Stimulated activated CD4-positive, alpha-beta T cell treated with anti-CD3 and anti-CD28 coated beads, TNF-alpha, amount 100 ng/mL, for 48 hours (primary cell): Measurements from ENCODE around the gene NARF.
A peak's percentile ranks its signal among the peaks of the same experiment; 100 is the strongest.
"Not testable (repeated sequence)": the region's sequence is repeated elsewhere in the genome, so short reads cannot be mapped to it uniquely, and the experiment has no call there.

Experiments
- DNase-seq, 3 donors: peaks; one replicate each; pipeline ENCODE4 v3.0.0-alpha.2; 2020; ENCODE audit warnings: low read depth in 3 of 3

NARF gene

DNA sequence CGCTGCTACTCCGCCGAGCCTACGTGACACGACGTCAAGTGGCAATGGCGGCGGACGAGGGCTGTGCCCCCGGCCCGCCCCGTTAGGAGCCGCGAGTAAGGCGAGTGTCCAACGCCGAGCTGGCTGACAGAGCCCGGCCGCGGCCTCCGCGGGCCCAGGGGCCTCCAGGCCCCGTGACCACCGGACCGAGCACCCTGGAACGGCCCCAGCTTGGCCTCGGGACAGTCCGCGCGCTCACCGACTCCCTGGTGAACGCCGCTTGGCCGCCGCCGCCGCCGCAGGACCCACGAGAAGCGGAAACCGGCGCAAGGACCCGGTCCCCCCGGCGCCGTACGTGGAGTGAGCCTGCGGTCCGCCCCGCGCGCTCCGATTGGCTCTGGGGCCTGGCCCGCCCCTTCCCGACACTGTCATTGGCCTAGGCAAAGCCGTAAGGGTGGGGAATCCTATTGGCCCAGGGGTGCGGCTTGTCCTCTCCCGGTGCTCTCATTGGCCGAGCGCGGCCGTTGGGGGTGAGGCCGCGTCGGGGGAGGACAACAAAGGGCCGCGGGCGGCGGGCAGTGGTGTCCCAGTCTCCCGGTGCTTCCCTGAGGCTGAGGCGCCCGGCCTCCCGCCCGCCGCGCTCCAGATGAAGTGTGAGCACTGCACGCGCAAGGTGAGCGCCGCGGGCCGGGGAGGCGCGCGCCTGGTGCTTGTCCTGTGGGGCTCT, at the start of gene NARF:
Gene NARF, plus strand, starts transcription at position 563 of the 706 bp plus-strand sequence. Its CDS starts 63 bp downstream, at position 626.
- peak; percentile 90 to 96 (median 95) for DNase-seq

DNA sequence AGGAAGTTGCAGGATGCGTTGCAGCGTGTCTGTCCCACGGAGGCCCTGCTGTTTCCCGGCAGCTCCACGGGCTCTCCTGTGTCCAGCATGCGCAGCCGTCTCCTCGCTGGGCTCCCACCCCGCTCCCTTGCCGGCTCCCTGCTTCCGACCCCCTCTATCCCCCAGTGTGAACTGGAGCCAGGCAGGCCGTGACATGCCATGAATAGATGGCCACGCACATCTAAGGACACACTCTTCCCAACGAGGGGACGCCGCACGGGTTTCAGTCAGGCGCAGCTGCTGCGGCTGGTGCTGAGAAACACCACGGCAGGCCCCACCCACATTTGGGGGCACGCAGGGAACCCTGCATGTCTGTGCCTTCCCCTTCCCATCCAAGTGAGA, 49.6 kb upstream of the NARF start:
- DNase-seq, result no peak

GRCh38 chr17:82410014-82410716, 48.4 kb upstream of the NARF start:
- DNase-seq, result no peak

DNA sequence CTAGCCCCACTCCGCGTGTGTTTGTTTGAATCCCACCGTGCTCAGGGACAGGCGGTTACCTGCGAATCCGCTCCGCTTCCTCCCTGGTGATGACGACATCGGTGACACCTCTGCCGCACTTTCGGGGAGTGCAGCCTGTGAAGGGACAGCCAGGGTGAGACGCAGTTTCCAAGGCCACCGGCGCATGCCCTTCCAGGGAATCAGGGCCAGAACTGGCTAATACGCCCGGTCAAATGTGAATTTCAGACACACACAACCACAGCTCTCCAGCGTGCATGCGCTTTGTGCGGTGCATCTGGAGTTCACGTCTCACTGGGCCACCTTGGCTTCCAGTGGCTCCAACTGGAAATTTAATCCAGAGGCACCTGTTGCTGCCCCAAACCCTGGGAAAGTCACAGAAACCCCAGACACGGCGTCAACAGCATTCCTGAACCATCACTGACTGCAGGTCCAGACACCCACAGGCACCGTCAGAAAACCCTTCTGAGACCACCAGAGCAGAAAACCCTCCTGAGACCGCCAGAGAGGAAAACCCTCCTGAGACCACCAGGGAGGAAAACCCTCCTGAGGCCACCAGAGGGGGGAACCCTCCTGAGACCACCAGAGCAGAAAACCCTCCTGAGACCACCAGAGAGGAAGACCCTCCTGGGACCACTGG, 47.0 kb upstream of the NARF start:
- DNase-seq, result no peak

DNA sequence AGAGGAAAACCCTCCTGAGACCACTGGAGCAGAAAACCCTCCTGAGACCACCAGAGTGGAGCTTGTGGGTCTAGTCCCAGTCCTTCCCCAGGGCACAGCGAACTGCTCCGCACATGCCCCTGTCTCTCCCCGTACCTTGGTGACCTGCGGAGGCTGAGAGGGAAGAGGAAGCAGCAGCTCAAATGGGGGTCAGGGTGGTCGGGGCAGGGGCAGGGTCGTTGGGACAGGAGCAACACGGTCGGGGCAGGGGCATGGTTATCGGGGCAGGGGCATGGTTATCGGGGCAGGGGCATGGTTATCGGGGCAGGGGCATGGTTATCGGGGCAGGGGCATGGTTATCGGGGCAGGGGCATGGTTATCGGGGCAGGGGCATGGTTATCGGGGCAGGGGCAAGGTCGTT, 46.5 kb upstream of the NARF start:
- not testable (repeated sequence) for DNase-seq

DNA sequence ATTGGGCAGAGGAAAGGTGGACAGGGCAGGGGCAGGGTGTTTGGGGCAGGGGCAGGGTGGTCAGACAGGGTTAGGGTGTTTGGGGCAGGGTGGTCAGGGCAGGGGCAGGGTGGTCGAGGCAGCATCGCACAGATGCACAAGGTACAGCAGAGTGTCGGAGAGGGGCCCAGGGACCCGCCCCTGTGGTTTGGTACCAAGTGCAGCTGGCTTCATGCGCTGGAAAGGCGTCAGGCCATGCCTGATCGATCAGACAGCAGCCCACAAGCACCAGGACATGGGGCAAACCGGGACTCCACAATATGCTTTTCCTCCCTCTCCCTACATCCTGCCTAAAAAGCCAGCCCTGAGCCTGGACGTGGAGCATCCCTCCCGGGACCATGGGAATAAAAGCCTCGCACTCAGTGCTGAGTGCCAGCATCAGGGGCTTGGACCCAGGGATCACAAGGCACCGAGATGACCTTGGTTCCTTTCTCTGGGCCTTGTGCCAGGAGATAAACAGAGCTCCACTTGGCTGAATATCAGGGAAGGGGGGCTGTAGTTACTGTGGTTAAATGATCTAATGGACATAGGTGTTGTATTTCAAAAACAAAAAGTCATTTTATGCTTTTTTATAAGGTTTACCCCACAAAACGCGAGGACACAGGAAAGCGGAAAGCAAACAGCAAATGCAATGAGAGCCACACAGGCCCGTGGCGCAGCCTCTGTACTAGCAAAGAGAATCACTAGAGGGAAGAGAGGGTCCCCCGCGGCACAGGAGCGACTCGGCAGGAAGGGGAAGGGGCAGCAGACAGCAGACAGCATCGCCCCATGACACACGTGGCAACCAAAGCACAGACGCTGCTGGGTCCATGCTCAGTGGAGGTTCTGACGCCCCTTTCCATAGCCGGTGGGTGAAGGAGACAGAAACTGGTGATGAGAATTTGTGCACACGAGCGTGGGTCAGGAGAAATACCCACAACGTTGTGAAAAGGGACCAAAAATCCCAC, 45.7 kb upstream of the NARF start:
- no peak for DNase-seq

DNA sequence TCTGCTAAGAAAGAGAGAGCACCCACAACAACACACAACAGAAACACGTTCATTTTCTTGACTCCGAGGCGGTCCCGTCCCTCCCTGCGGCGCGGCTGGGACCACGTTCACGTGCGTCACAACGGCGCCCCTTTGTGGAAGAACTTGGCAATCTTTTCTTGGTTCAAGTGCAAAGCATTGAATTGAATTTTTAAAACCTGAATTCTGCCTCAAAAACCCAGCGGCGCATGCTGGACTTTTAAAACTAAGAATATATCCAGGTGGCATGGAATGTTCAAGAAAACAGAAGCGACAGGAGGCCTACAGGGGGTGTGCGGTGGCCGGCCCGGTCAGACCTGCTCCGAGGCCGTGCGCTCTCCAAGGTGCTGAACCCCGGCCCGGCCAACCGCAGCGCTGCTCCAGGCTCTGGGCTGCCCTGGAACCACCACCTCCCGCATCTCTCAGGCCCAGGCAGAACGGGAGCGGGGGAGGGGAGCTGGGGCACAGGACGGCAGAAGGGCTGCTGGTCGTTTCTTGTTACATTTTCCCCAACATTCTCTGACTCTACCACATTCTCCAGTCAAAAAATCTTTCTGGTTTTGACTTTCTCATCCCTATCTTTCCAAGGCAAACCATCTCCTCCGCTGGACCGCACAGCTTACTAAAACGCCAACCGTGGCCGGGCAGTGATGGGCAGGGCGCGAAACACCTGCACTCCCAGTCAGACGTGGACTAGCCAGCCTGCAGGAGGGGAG, 43.8 kb upstream of the NARF start:
- peak; percentile 48 to 77 (median 54) for DNase-seq

DNA sequence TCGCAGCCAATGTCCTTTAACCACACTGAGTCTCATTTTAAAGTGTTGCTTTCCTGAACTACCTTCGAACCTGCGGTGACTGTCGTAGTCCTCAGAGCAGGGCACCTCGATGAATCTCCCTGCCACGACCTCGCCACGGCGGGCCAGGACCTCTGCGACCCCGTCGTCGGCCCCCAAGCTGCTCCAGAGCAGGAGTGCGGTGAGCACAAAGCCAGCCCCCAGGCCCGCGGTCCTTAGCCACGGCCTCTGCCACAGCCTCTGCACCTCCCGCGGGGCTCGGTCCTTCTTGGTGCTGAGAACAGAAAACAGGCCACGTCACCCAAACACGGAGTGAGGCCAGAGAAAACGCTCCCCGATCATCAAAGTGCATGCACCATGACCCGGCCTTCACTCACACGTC, 43.2 kb upstream of the NARF start:
- no peak for DNase-seq

- DNase-seq, result no peak
Measured at GRCh38 chr17:82415786-82416185, 42.8 kb upstream of the NARF start.

DNA sequence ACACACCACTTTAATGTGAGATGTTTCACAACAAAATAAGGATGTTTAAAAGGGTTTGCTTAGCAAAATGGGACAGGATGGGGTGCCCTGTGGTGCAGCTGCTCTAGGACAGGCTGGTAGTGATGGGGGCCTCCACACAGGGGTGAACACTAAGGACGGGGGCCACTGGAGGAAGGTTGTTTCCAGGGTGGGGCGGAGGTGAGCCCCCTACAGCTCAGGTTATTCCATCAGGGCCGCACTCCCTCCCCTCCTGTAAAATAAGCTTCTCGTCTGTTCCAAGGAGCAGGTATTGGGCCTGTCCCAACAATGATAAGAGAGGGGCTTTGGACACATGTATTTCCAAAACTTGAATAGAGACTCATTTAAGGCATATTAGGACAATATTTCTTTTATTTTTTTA, 42.3 kb upstream of the NARF start:
- no peak for DNase-seq

DNA sequence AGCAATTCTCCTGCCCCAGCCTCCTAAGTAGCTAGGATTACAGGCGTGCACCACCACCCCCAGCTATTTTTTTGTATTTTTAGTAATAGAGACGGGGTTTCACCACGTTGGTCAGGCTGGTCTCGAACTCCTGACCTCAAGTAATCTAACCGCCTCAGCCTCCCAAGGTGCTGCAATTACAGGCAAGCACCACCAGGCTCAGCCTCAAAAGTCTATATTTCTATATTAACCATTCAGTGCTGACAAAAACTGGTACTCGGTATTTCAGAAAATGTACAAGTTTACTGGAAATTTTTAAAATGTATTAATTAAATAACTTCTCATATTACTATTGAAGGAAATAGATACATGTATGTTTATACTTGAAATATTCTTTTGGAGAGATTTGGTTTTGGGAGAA, 41.8 kb upstream of the NARF start:
- DNase-seq, result no peak

- DNase-seq, result peak; percentile 62 to 78 (median 66)
Measured at GRCh38 chr17:82418001-82418986, 40.2 kb upstream of the NARF start, which contains the start of the genes HEXD and OGFOD3. TSS of gene HEXD (plus strand) at chr17:82418347. CDS start at chr17:82419800, 1,453 bp downstream. TSS of gene OGFOD3 (minus strand) at chr17:82418586. CDS start at chr17:82418485, 101 bp downstream.

- DNase-seq, result no peak
Measured at GRCh38 chr17:82419540-82419939, 39.0 kb upstream of the NARF start.

GRCh38 chr17:82424001-82424862, 34.3 kb upstream of the NARF start:
- DNase-seq, result peak; percentile 37 to 53 (median 48)

DNA sequence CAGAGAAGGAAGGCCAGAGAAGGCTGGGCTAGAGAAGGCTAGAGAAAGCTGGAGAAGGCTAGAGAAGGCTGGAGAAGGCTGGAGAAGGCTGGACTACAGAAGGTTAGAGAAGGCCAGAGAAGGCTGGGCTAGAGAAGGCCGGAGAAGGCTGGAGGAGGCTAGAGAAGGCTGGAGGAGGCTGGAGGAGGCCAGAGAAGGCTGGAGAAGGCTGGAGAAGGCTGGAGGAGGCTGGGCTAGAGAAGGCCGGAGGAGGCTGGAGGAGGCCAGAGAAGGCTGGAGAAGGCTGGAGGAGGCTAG, 33.7 kb upstream of the NARF start:
- DNase-seq, result no peak

DNA sequence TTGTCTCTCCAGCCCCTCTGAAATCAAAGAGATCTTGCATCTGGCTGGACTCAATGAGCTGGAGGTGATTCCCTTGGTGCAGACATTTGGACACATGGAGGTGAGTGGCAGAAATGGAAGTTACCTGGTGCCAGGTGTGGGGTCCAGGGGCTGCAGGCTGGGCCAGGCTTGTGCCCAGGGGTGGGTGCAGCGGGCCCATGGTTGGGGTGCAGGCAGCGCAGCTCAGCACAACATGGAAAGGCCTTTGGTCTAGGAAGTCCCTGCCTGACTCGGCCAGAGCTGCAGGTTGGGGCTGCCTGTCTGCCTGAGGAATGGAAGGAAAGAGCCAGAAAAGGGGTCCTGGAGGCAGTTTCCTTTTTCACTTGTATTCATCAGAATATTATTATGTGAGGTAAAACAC, 30.0 kb upstream of the NARF start:
- no peak for DNase-seq

DNA sequence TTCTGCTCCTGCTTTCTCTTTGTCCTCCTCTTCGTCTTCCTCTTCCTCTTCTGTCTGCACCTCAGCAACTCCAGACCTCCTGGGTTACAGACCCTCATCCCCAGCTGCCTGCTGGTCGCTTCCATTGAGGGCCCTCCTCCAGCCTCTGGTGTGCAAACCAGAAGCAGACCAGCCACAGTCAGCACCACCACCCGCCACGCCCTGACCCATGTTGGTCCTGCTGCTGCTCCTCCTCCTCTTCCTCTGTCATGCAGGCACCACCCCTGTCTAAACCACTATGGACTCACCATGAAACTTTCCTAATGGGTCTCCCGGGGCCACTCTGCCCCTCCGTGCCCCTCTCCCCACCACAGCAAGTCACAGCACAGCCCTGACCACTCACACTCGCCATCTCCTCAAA, 28.7 kb upstream of the NARF start:
- no peak for DNase-seq

DNA sequence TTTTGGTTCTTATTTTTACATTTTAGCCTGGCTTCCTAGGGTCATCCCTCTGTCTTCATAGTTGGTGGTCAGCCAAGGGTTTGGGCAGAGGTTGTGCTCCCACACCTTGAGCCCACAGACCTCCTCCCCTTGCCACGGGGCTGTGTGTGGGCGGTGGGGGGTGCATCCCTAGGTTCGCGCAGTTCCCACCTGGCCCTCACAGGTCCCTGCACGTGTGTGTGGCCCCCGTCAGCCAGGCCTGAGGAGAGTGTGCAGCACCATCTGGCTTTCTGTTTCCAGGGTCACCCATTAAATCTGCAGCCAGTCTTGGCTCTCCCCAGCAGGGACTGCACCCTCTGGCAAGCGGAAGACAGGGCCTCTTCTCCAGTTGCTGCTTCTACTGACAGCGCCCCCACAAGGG, 26.5 kb upstream of the NARF start:
- DNase-seq, result no peak
